ENCODE data around the gene RSPH6A. TPM values are rescaled to one million over a fixed set of nuclear protein-coding genes. Genes with fewer than 3 reads are reported as not detected.

RSPH6A gene
- total RNA-seq, 1 donor from 2014 or later = 0.61 TPM

DNA sequence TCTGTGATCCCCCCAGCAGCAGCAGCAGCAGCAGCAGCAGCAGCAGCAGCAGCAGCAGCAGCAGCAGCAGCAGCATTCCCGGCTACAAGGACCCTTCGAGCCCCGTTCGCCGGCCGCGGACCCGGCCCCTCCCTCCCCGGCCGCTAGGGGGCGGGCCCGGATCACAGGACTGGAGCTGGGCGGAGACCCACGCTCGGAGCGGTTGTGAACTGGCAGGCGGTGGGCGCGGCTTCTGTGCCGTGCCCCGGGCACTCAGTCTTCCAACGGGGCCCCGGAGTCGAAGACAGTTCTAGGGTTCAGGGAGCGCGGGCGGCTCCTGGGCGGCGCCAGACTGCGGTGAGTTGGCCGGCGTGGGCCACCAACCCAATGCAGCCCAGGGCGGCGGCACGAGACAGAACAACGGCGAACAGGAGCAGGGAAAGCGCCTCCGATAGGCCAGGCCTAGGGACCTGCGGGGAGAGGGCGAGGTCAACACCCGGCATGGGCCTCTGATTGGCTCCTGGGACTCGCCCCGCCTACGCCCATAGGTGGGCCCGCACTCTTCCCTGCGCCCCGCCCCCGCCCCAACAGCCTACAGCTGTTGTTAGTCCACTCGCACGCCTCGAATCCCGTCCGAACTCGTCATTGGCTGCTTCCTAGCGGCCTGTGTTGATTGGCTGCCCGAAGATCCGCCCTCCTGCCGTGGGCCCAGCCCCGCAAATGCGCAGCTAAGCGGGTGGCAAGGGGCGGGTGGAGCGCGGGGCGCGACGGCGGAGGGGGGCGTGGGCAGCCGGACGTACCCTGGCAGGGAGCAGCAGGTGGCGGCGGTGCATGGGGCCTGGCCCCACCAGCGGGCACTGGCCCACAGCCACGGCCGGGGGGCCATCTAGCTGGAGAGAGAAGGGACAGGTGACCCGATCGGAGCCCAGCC lies 44.7 kb downstream of the RSPH6A start:
- peaks cover 2% of the 10 kb centered on the region for H3K4me1 Mint-ChIP-seq (ENCODE audit: low read depth, unreplicated experiment)
- TF ChIP-seq, protein P1, sequence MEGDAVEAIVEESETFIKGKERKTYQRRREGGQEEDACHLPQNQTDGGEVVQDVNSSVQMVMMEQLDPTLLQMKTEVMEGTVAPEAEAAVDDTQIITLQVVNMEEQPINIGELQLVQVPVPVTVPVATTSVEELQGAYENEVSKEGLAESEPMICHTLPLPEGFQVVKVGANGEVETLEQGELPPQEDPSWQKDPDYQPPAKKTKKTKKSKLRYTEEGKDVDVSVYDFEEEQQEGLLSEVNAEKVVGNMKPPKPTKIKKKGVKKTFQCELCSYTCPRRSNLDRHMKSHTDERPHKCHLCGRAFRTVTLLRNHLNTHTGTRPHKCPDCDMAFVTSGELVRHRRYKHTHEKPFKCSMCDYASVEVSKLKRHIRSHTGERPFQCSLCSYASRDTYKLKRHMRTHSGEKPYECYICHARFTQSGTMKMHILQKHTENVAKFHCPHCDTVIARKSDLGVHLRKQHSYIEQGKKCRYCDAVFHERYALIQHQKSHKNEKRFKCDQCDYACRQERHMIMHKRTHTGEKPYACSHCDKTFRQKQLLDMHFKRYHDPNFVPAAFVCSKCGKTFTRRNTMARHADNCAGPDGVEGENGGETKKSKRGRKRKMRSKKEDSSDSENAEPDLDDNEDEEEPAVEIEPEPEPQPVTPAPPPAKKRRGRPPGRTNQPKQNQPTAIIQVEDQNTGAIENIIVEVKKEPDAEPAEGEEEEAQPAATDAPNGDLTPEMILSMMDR (IDR thresholded peaks at IDR 0.05; ENCODE audit: partially characterized antibody, unreplicated experiment) = peak; percentile 100
- peaks cover 25% of the 10 kb centered on the region for H3K27me3 Mint-ChIP-seq (ENCODE audit: unreplicated experiment)
- H3K27ac Mint-ChIP-seq (ENCODE audit: unreplicated experiment) = peak overlapping the region; percentile 96
- DNase-seq = peak; percentile 96
- H3K9me3 Mint-ChIP-seq (ENCODE audit: unreplicated experiment) = peaks cover 18% of the 10 kb centered on the region
- peak overlapping the region; percentile 90 for H3K4me3 Mint-ChIP-seq (ENCODE audit: unreplicated experiment)
- no peaks in the 10 kb centered on the region for H3K36me3 Mint-ChIP-seq (ENCODE audit: unreplicated experiment)

DNA sequence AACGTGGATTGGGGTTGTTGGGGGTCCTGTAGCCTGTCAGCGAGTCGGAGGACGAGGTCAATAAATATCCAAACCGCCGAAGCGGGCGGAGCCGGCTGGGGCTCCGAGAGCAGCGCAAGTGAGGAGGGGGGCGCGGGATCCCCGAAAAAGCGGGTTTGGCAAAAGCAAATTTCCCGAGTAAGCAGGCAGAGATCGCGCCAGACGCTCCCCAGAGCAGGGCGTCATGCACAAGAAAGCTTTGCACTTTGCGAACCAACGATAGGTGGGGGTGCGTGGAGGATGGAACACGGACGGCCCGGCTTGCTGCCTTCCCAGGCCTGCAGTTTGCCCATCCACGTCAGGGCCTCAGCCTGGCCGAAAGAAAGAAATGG lies 45.3 kb downstream of the RSPH6A start:
- H3K27ac Mint-ChIP-seq (ENCODE audit: unreplicated experiment) = peak overlapping the region; percentile 96
- TF ChIP-seq, protein P1 (IDR thresholded peaks at IDR 0.05; ENCODE audit: partially characterized antibody, unreplicated experiment) = no peak
- H3K4me3 Mint-ChIP-seq (ENCODE audit: unreplicated experiment) = peak overlapping the region; percentile 90
- H3K4me1 Mint-ChIP-seq (ENCODE audit: low read depth, unreplicated experiment) = peaks cover 4% of the 10 kb centered on the region
- peak; percentile 42 for DNase-seq
- peaks cover 25% of the 10 kb centered on the region for H3K27me3 Mint-ChIP-seq (ENCODE audit: unreplicated experiment)
- H3K9me3 Mint-ChIP-seq (ENCODE audit: unreplicated experiment) = peaks cover 18% of the 10 kb centered on the region
- no peaks in the 10 kb centered on the region for H3K36me3 Mint-ChIP-seq (ENCODE audit: unreplicated experiment)

DNA sequence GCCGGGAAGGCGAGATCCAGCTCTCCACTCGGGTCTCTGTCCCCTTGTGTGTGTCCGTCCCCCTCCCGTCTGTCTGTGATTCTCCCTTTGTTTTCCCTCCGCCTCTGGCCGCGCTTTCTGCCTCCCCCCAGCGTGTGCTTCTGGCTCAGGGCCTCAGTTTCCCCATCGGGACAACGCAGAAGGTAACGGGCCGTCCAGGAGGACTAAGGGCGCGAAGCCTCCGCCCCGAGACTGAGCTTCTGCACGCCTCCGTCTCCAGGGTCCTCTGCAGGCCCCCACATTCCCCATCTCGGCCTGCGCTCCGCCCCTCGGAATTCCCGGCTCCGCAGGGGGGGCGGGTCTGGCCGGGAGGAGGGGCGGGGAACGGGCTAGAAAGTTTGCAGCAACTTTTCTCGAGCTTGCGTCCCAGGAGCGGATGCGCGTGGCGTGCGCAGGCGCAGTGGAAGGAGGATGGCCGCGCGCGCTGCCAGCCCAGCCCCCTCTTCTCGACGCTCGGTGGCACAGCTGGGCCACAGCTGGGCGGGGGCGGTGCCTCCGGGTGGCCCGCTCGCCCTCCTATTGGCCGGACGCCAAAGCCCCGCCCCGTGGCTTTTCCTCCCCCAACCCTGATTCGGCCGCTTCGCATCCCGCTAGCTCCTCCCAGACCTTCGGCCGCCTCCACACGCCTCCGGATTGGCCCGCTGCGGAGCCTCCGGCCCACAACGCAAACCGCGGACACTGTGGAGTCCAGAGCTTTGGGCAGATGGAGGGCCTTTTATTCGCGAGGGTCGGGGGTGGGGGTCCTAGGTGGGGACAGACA lies 45.9 kb downstream of the RSPH6A start, which contains the start of gene SIX5:
Gene SIX5 (minus strand): TSS at position 269 of the 799 bp plus-strand sequence. CDS start 408 bp downstream, outside the sequence.
- peaks cover 18% of the 10 kb centered on the region for H3K9me3 Mint-ChIP-seq (ENCODE audit: unreplicated experiment)
- peak within 1 kb of the TSS; percentile 90 for H3K4me3 Mint-ChIP-seq (ENCODE audit: unreplicated experiment)
- TF ChIP-seq, protein P1 (IDR thresholded peaks at IDR 0.05; ENCODE audit: partially characterized antibody, unreplicated experiment) = no peak
- H3K36me3 Mint-ChIP-seq (ENCODE audit: unreplicated experiment) = no peaks in the 10 kb centered on the region
- H3K27me3 Mint-ChIP-seq (ENCODE audit: unreplicated experiment) = peaks cover 25% of the 10 kb centered on the region
- peak; percentile 99 for DNase-seq
- H3K4me1 Mint-ChIP-seq (ENCODE audit: low read depth, unreplicated experiment) = peaks cover 5% of the 10 kb centered on the region
- H3K27ac Mint-ChIP-seq (ENCODE audit: unreplicated experiment) = peak within 1 kb of the TSS; percentile 96

DNA sequence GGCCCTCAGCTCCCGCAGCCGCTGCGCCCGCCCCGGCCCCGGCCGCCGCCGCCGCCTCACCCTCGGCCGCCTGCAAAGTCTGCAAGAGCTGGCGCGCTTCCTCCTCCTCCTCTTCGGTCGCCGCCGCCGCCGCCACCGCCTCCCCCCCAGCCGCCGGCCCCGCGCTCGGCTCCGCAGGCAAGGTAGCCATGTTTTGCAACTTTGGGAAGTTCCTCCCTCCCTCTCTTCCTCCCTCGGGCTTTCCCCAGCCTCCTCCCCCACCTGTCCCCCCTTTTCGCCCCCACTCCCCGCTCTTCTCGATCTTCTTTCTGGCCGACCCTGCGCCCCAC lies 46.5 kb downstream of the RSPH6A start:
- Mint-ChIP-seq H3K27me3 (ENCODE audit: unreplicated experiment) (peaks cover 25% of the 10 kb centered on the region), H3K27ac (ENCODE audit: unreplicated experiment) (no peak overlapping the region), H3K4me1 (ENCODE audit: low read depth, unreplicated experiment) (peaks cover 5% of the 10 kb centered on the region), H3K36me3 (ENCODE audit: unreplicated experiment) (no peaks in the 10 kb centered on the region), H3K9me3 (ENCODE audit: unreplicated experiment) (peaks cover 18% of the 10 kb centered on the region), H3K4me3 (ENCODE audit: unreplicated experiment) (peak overlapping the region; percentile 79)
- no peak for DNase-seq
- TF ChIP-seq, protein P1 (IDR thresholded peaks at IDR 0.05; ENCODE audit: partially characterized antibody, unreplicated experiment) = no peak

Measured in glutamatergic neuron (in vitro differentiated cells).